IMR-90 (cell line): Measurements from ENCODE around the gene PSMG4.

Experiments
- BHLHE40 ChIP-seq: fragments of 150-350 bp; IDR thresholded peaks from 2 replicates; pipeline ENCODE4 v1.6.1; 2016; ENCODE audit warnings: mild to moderate bottlenecking, low read depth, low read length
- CEBPB ChIP-seq: IDR thresholded peaks from 2 replicates; pipeline ENCODE4 v1.6.1; 2012; ENCODE audit warnings: low read depth, low read length, improper control_type of control experiment
- CHD1 ChIP-seq: IDR thresholded peaks from 2 replicates; pipeline ENCODE4 v1.6.1; 2012; ENCODE audit warnings: low read depth, low read length, improper control_type of control experiment
- FOS ChIP-seq: fragments of 150-350 bp; IDR thresholded peaks from 2 replicates; pipeline ENCODE4 v1.6.1; 2016; ENCODE audit warnings: low read depth, low read length
- MAFK ChIP-seq: IDR thresholded peaks from 2 replicates; pipeline ENCODE4 v1.6.1; 2012; ENCODE audit warnings: low read depth, low read length, improper control_type of control experiment
- MAZ ChIP-seq: IDR thresholded peaks from 2 replicates; pipeline ENCODE4 v1.6.1; 2012; ENCODE audit warnings: low read depth, mild to moderate bottlenecking, low read length, improper control_type of control experiment, moderate library complexity, borderline replicate concordance
- NFE2L2 ChIP-seq: fragments of 150-350 bp; IDR thresholded peaks from 2 replicates; pipeline ENCODE4 v1.6.1; 2016; ENCODE audit warnings: low read depth, mild to moderate bottlenecking, low read length
- POLR2A ChIP-seq: IDR thresholded peaks from 2 replicates; pipeline ENCODE4 v1.6.1; 2012; ENCODE audit warnings: mild to moderate bottlenecking, low read depth, low read length
- RAD21 ChIP-seq: IDR thresholded peaks from 2 replicates; pipeline ENCODE4 v1.6.1; 2012; ENCODE audit warnings: low read length, improper control_type of control experiment
- RFX5 ChIP-seq: IDR thresholded peaks from 2 replicates; pipeline ENCODE4 v1.8.0; 2012; ENCODE audit warnings: low read depth, mild to moderate bottlenecking, low read length, moderate library complexity
- TF ChIP-seq, protein P1 (sequence below): conservative IDR thresholded peaks from 2 replicates; pipeline ENCODE4 v1.5.1; 2012; ENCODE audit warnings: mild to moderate bottlenecking, low read depth, low read length, improper control_type of control experiment
- TF ChIP-seq, protein P2 (sequence below): fragments of 150-350 bp; IDR thresholded peaks from 2 replicates; pipeline ENCODE4 v1.6.1; 2016; ENCODE audit warnings: low read depth, mild to moderate bottlenecking, low read length, moderate library complexity, borderline replicate concordance
- TF ChIP-seq, protein P3 (sequence below): fragments of 150-350 bp; IDR thresholded peaks from 2 replicates; pipeline ENCODE4 v1.6.1; 2017; ENCODE audit warnings: mild to moderate bottlenecking, antibody characterized with exemption, low read length, low read depth

DNA sequence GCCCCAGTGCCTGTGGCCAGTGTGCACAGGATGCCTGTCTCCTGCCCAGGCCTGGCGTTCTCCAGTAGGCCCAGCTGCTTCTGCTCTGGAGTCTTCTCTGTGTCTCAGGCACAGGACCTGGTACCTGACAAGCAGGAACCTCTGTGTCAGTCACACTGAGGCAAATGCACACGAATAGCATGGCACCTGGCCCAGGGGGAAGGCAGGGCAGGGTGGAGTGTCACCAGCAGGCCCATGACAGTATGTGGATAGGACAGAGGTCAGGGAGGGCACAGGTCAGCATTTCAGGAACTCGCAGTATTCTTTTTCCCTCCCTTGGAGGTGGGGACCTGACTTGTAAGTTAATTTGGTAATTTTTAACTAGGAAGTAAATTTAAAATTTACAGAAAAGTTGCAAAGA is 5.6 kb downstream of the PSMG4 start:
- TF ChIP-seq BHLHE40 (no peak), MAZ (no peak), RAD21 (no peak), RFX5 (no peak), POLR2A (no peak), CHD1 (no peak), CEBPB (no peak), NFE2L2 (no peak), MAFK (no peak), FOS (no peak)
- TF ChIP-seq, protein P1, sequence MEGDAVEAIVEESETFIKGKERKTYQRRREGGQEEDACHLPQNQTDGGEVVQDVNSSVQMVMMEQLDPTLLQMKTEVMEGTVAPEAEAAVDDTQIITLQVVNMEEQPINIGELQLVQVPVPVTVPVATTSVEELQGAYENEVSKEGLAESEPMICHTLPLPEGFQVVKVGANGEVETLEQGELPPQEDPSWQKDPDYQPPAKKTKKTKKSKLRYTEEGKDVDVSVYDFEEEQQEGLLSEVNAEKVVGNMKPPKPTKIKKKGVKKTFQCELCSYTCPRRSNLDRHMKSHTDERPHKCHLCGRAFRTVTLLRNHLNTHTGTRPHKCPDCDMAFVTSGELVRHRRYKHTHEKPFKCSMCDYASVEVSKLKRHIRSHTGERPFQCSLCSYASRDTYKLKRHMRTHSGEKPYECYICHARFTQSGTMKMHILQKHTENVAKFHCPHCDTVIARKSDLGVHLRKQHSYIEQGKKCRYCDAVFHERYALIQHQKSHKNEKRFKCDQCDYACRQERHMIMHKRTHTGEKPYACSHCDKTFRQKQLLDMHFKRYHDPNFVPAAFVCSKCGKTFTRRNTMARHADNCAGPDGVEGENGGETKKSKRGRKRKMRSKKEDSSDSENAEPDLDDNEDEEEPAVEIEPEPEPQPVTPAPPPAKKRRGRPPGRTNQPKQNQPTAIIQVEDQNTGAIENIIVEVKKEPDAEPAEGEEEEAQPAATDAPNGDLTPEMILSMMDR: no peak
- TF ChIP-seq, protein P2, sequence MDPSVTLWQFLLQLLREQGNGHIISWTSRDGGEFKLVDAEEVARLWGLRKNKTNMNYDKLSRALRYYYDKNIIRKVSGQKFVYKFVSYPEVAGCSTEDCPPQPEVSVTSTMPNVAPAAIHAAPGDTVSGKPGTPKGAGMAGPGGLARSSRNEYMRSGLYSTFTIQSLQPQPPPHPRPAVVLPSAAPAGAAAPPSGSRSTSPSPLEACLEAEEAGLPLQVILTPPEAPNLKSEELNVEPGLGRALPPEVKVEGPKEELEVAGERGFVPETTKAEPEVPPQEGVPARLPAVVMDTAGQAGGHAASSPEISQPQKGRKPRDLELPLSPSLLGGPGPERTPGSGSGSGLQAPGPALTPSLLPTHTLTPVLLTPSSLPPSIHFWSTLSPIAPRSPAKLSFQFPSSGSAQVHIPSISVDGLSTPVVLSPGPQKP: no peak
- TF ChIP-seq, protein P3, sequence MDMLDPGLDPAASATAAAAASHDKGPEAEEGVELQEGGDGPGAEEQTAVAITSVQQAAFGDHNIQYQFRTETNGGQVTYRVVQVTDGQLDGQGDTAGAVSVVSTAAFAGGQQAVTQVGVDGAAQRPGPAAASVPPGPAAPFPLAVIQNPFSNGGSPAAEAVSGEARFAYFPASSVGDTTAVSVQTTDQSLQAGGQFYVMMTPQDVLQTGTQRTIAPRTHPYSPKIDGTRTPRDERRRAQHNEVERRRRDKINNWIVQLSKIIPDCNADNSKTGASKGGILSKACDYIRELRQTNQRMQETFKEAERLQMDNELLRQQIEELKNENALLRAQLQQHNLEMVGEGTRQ: no peak
